Measurements from ENCODE around the gene MCU.
"Not testable (repeated sequence)": the region's sequence is repeated elsewhere in the genome, so short reads cannot be mapped to it uniquely, and the experiment has no call there.

Gene MCU

GRCh38 chr10:72732521-72732920, 40.6 kb downstream of the MCU start:
- DNase-seq = no peak

GRCh38 chr10:72733989-72734388, 42.0 kb downstream of the MCU start:
- no peak for DNase-seq

- no peak for DNase-seq
Observed at GRCh38 chr10:72735288-72735936, 43.5 kb downstream of the MCU start.

DNA sequence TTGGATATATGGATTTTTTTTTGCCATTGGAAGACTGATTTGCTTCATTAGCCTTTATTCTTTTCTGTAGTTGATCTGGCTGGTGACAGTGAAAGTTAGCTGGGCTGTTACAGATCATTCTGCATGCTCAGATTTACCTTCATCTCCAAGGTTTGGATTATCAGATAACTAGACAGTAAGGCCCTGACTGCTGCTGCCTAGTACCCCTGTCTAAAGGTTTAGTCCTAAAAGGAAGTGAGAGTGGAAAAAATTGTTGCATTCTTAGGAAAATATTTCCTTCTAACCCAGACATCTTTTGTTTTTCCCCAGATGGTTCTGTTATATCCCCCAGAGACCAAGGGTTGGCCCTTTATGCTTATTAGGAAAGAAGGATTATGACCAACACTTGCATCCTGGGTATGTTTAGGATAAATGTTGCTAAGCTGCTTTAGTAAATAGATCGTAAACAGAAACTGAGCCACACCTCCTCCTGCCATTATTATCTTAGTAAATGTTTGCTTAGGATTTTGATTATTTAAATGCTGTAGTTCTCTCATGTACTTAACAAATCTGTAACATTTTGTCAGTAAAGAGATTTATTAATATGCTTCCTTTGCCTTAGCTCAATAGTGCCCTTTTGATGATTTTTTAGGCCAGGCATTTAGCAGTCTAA, 44.4 kb downstream of the MCU start:
- peak; percentile 42 for DNase-seq

DNA sequence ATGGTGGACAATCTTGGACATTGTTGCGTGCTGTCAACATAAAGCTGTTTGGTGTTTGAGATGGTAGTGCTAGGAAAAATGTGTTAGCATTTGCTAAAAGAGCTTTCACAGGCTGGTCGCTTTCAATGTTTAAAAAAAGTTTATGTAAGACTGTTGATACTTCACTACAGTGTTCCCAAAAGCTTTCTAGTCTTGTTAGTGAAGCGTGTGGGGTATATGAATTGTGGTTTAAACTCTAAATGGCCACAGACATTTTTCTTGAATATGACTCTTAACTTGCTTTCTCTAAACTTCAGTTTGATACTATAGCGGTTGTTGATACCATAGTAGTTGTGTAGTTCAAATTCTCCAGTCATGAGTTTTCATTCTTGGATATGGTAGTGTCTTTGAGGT, 44.9 kb downstream of the MCU start:
- no peak for DNase-seq

DNA sequence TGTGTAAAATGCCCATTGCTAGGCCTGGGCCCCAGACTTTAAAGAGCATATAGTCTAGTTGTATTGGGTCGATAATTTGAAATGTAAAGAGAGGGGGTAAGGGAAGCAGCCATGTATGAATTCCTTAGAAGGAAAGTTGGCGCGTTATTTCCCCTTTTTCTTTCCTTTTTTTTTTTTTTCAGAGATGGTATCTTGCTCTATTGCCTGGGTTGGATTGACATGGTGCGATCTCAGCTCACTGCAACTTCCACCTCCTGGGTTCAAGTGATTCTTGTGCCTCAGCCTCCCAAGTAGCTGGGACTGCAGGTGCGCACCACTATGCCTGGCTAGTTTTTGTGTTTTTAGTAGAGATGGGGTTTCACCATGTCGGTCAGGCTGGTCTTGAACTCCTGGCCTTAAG, 45.4 kb downstream of the MCU start:
- not testable (repeated sequence) for DNase-seq

DNA sequence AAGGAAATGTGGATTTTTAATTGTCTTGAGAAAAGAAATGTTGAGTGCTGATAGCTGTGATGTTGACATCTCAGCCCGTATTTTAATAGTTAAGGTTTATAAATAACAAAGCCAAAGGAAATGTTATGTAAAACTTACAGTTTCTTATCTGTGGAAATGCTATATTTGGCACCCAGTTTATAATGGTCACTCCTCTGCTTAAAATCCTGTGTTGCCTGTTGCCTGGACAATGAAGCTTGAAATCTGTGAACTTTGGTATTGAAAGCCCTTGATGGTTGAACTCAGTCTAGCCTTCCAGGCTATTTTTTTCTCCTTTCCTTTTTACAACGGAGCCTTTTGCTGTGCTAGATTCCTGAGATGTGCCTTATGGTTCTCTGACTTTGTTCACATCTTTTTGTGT, 46.5 kb downstream of the MCU start:
- no peak for DNase-seq

DNA sequence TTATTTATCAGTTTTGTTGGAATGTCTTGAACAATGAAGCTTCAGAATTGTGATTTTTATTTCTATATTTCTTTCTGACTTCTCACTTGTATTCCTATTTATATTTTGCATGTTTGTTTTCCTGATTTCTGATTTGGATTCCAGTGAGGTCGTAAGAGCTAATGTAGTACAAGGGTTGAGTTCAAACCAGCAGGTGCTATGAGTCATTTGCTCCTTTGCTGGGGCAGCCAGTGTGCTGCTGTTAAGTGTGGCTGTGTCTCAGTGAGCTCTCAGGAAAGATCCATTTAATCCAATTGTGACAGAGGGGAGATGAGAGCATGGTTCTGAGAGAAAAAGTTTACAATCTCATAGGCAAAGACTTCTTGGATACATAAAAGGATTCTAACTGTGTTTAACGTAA, 48.6 kb downstream of the MCU start:
- DNase-seq = no peak

GRCh38 chr10:72742092-72742491, 50.1 kb downstream of the MCU start:
- no peak for DNase-seq

DNA sequence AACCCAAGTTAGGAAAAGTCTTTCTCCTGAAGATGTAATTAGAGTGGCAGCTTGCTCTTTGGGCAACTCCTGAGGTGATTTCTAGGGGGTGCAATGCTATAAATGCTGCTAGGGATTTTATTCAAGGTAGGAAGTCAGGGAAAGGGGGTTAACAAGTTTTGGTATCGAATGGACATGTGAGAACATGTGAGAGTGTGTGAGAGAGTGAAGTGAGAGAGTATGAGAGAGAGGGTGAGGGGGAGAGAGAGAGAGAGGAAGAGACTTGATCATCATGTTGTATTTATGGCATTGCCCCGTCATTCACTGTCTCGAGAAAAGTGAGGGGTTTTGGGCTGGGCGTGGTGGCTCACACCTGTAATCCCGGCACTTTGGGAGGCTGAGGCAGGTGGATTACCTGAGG, 50.9 kb downstream of the MCU start:
- DNase-seq = no peak

- no peak for DNase-seq
Observed at GRCh38 chr10:72744566-72744965, 52.6 kb downstream of the MCU start.

DNA sequence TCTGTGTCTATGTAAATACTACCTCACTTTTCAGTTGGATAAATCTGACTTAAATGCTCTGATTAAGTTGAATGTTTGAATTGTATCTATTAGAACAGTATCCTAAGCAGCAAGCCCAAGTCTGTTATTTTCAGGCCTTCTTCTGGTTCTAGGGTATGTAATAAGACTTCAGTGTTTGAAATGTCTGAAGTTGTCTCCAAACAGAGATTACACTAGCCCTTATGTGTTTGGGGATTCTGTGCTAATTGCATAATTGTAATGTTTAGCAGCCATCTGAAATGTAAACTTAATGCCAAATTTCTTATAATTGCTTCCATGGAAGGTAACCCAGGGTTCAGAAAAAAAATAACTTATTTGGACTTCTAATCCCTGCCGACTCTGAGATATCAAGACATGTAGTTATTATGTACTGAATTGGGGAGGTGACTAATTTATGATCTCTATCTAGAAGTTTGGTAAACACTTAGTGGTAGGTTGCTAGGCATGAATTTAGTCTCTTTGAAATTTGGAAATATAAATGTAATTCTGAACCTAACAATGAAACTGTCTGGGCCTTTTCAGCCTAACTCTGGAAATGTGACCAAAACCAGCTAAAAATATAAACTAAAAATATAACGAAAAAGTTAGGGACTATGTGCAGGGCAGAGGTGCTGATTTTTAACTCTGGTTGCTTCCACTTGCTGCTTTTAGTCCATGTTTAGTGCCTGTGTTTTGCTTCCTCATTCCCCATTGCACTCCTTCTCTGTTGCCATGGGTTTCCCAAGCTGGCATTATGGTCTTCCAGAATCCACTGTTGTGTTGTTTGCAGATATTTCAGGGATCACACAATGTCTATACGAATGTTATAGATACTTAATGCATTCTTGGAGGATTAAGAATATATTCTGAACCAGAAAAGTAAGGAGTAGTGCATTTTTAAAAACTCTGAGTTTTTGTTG, 54.8 kb downstream of the MCU start:
- DNase-seq = no peak

DNA sequence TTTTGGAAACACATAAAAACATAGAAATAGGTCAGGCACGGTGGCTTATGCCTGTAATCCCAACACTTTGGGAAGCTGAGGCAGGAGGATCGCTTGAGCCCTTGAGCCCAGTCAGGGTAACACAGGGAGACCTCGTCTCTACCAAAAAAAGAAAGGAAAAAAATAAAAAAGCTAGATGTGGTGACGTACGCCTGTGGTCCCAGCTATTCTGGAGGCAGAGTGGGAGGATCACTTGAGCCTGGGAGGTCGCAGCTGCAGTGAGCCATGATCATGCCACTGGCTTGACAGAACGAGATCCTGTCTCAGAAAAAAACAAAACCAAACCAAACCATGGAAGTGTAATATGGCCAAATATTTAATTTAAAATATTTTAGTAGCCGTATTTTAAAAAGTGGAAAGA, 55.6 kb downstream of the MCU start:
- DNase-seq = no peak

DNA sequence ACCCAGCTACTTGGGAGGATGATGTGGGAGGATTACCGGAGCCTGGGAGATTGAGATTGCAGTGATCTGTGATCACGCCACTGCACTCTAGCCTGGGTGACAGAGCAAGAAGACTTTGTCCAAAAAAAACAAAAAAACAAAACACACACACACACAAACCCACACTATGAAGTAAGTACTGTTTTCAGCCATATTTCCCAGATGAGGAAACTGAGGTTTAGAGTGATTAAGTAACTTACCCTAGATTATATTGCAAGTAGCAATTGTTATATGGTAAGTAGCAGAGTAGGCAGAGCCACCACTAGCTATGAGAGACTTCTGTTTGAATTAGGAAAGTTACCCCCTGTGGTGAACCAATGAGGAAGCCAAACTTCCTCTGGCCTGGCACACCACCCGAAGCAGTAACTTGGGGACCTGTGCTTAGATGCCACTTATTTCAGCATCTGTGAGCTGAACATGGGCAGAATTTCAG, 61.9 kb downstream of the MCU start:
- no peak for DNase-seq

GRCh38 chr10:72754275-72755032, 62.5 kb downstream of the MCU start:
- DNase-seq = no peak

GRCh38 chr10:72756674-72757385, 64.9 kb downstream of the MCU start:
- no peak for DNase-seq

DNA sequence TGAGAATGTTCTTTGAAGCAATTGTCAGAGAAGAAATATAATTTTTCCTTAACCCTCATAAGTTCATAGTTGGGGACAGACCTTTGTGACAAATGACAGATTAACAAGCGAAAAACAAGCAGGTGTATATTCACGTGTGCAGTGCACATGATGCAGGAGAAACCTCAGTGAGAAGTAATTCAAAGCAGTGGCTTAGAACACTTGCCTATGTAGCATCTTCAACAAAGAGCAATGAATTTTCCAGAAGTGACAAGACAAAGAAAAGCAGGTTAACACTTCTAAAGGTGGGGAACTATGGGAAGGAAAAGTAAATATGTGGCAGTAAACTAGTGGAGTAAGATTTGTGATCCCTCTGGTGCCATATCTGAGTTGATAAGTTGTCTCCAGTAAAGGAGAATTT, 65.8 kb downstream of the MCU start:
- DNase-seq = no peak

GRCh38 chr10:72758930-72759329, 67.0 kb downstream of the MCU start:
- DNase-seq = not testable (repeated sequence)

DNA sequence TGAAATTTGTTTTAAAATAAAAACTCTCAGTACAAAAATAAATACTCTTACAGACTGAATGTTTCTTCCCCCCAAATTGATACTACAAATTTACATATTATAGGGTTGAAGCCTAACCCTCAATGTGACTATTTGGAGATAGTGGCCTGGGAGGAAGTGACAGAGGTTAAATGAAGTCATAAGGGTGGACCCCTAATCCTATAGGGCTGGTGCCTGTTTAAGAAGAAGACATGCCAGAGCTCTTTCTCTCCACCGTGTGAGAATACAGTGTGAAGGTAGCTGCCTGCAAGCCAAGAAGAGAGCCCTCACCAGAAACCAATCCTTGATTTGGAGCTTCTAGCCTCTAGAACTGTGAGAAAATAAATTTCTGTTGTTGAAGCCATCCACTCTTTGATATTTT, 67.6 kb downstream of the MCU start:
- no peak for DNase-seq

- DNase-seq = no peak
Observed at GRCh38 chr10:72761498-72761897, 69.6 kb downstream of the MCU start.

DNA sequence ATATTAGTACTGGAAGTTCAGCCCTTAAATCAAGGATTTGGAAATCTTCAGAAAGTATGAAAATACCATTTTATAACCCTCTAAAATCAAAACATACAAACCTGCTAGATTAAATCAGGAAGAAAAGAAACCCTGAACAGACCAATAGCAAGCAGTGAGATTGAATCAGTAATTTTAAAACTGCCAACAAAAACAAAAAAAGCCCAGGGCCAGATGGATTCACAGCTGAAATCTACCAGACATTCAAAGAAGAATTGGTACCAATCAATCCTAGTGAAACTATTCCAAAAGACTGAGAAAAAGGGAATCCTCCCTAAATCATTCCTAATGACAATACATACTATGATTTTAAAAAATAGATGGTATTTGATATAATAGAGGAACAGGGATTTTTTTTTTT, 70.1 kb downstream of the MCU start:
- no peak for DNase-seq

- DNase-seq = no peak
Observed at GRCh38 chr10:72763201-72763600, 71.3 kb downstream of the MCU start.
